GM21447 (cell line): ENCODE measurements around the gene PWWP2B.

ENCODE experiments used
- ATAC-seq: cut with Tn5 transposase; IDR thresholded peaks from one replicate; pipeline ENCODE4 v1.9.1; 2021; ENCODE audit not compliant: unreplicated experiment

PWWP2B gene

DNA sequence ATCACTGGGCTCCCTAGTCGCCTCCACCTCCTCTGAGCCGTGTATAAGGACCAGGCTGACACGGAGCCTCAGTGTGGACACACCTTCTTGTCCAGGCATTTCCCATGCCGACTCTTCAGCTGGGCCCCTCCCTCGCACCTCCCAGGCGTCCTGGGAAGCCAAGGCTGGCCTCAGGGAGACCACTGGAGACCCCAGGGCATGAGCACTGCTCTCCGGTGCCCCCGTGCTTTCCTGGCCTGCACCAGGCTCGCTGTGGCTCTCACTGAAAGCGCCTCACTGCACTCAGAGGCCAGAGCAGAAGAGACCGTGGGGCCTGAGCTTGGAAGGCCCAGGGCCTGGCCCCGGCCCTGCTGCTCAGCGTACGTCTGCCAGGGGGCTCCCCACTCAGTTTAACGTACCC is 33.6 kb upstream of the PWWP2B start:
- no peak for ATAC-seq

- no peak for ATAC-seq
These were observed 32.9 kb upstream of the PWWP2B start for GRCh38 chr10:132363921-132364593.

- no peak for ATAC-seq
These were observed 32.4 kb upstream of the PWWP2B start for GRCh38 chr10:132364594-132364970.

- no peak for ATAC-seq
These were observed 31.9 kb upstream of the PWWP2B start for GRCh38 chr10:132365102-132365501.

DNA sequence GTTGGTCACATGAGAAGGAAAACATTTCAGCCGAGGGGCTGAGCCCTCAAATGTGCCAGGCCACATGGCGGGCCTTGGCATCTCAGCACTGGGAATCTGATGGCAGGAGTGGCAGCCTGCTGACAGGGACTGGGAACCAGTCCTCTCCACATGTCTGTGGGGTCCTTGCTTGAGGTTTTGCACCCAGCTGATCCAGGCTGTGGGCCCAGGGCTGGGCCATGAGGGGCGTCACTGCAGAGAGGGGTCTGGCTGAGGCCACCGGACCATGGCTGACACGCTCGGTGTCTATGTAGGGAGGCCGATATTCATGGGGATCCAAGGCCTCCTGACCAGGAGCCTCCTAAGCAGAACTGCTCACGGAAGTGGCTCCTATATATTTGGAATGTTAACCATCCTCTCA is 31.0 kb upstream of the PWWP2B start:
- no peak for ATAC-seq

- no peak for ATAC-seq
These were observed 30.5 kb upstream of the PWWP2B start for GRCh38 chr10:132366499-132366898.

DNA sequence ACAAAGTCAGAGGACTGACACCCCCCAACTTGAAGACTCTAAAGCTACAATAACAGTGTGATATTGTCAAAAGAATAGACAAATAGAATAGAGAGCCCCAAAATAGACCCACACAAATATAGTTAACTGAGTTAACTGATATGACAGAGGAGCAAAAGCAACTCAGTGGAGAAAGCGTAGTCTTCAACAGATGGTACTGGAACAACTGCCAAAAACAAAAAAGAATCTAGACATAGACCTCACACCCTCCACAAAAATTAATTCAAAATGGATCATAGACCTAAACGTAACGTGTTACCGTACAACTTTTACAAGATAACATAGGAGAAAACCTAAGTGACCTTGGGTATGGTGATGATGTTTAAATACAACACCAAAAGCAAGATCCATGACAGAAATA is 28.6 kb upstream of the PWWP2B start:
- no peak for ATAC-seq

- ATAC-seq, result no peak
These were observed 27.9 kb upstream of the PWWP2B start for GRCh38 chr10:132368881-132369635.

- no peak for ATAC-seq
These were observed 27.3 kb upstream of the PWWP2B start for GRCh38 chr10:132369636-132370185.

- no peak for ATAC-seq
These were observed 26.3 kb upstream of the PWWP2B start for GRCh38 chr10:132370426-132371340.

GRCh38 chr10:132371641-132372081 is 25.3 kb upstream of the PWWP2B start:
- ATAC-seq, result no peak

DNA sequence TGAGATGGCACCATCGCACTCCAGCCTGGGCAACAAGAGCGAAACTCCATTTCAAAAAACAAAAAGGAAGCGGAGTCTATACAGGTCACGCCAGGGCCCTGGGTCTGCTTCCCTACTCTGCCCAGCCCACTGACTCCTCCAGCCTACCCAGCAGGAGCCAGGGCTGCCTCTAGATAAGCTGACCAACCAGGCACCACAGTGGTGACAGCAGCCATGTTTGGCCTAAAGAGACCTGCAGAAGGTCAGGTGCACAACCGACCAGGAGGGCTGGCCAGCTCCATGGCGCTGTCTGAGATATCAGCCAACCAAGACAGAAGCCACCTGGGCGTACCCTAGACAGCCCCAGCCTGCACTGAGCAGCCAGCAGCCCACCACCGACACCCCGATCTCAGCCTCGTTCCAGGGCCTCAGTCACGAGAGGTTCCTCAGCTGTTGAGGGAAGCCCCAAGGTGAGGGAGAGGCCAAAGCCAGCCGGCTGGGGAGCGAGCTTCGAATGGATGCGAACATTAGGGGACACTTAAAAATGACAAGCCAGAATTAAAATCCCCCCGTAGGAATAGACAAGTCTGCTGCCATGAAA is 24.4 kb upstream of the PWWP2B start:
- no peak for ATAC-seq

- no peak for ATAC-seq
These were observed 23.6 kb upstream of the PWWP2B start for GRCh38 chr10:132373241-132373955.

GRCh38 chr10:132374176-132374575 is 22.8 kb upstream of the PWWP2B start:
- ATAC-seq, result no peak

GRCh38 chr10:132374612-132375011 is 22.4 kb upstream of the PWWP2B start:
- ATAC-seq, result no peak

DNA sequence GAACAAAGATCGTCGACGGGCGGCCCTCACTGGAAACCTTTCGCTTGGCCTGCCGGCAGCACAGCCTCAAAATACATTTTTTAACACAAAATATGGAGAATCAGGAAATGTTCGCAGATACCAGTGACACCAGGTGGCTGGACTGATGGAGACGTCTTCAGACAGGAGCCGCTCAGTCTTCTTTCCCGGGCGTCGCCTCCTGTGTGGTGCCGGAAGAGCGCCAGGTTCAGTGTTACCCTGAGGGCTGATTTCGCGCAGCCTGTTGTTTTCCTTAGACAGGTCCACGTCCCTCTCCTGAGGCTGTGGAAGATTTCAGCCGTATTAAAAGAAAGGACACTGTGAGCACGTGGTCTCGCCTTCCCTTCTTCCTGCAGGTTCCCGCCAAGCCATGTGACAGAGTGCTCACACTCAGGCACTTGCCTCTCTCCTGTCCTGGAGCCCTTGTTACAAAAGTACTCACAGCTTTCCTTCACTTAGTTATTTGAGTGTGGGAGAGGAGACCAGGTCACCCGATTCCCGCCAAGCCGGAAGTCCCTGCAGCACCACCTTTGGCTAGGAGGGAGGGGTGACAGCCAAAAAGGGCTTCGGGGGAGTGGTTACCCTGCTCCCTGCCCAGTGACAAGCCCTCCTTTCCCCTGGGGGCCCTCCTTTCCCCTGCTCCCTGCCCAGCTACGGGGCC is 21.7 kb upstream of the PWWP2B start:
- no peak for ATAC-seq

- no peak for ATAC-seq
These were observed 21.2 kb upstream of the PWWP2B start for GRCh38 chr10:132375795-132376297.

DNA sequence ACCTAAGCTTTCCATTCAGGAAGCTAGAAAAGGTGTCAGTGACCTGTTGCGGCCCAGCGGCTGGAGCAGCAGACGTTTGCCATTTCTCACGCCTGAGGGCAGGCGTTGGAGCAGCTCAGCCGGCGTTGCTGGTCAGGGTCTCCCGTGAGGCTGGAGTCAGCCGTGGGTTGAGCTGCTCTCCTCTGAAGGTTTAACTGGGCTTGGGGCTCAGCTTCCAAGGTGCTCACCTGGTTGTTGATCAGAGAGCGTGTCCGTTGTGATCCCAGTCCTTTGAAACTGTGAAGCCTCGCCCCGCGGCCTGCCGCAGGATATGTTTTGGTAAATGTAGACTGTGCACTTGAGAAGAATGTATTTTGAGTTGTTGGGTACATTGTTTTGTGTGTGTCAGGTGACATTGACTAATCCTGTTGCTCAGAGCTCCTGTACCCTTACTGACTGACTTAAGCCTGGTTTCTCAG is 20.6 kb upstream of the PWWP2B start:
- ATAC-seq, result no peak

GRCh38 chr10:132377326-132377725 is 19.7 kb upstream of the PWWP2B start:
- ATAC-seq, result no peak
